C4-2B (cell line): ENCODE results near the gene PRRC2B.
A peak's percentile ranks its signal among the peaks of the same experiment; 100 is the strongest.

Source experiments
- H3K27ac ChIP-seq: fragments of 450-650 bp; 2 replicates; pipeline ENCODE4 v1.5.1; 2017
- CTCF ChIP-seq: fragments of 450-650 bp; conservative IDR thresholded peaks from 2 replicates; pipeline ENCODE4 v1.5.1; 2017; ENCODE audit warnings: mild to moderate bottlenecking
- ZFX ChIP-seq: fragments of 450-650 bp; IDR thresholded peaks from 2 replicates; pipeline ENCODE4 v1.6.1; 2017

Gene PRRC2B

GRCh38 chr9:131394464-131395156 lies 724 bp downstream of the PRRC2B start:
- TF ChIP-seq CTCF (no peak), ZFX (peak; percentile 94)
- H3K27ac ChIP-seq, result peak overlapping the region; percentile 93

- peak overlapping the region; percentile 93 for H3K27ac ChIP-seq
Measured at GRCh38 chr9:131395157-131396098, 1.5 kb downstream of the PRRC2B start.

GRCh38 chr9:131396099-131396479 lies 2.2 kb downstream of the PRRC2B start:
- peak overlapping the region; percentile 93 for H3K27ac ChIP-seq

More at GRCh38 chr9:131395157-131396098, 1.5 kb downstream of the PRRC2B start:
- no peak for TF ChIP-seq CTCF

GRCh38 chr9:131396626-131397025 lies 2.7 kb downstream of the PRRC2B start:
- H3K27ac ChIP-seq, result peak overlapping the region; percentile 93
- TF ChIP-seq ZFX, result no peak
- TF ChIP-seq CTCF, result no peak

GRCh38 chr9:131397100-131397790 lies 3.4 kb downstream of the PRRC2B start:
- TF ChIP-seq ZFX, result no peak
- TF ChIP-seq CTCF, result no peak
- peak overlapping the region; percentile 93 for H3K27ac ChIP-seq

- H3K27ac ChIP-seq, result peak overlapping the region; percentile 53
- TF ChIP-seq ZFX, result no peak
- TF ChIP-seq CTCF, result no peak
Measured at GRCh38 chr9:131398204-131398603, 4.3 kb downstream of the PRRC2B start.

- TF ChIP-seq ZFX, result no peak
- TF ChIP-seq CTCF, result no peak
Measured at GRCh38 chr9:131399972-131400371, 6.1 kb downstream of the PRRC2B start.

More at GRCh38 chr9:131399972-131400371, 6.1 kb downstream of the PRRC2B start:
- no peak overlapping the region; the same call in 1 of the 2 replicates for H3K27ac ChIP-seq
